Lower lobe of right lung (tissue), 2 donors: Measurements from ENCODE around the gene CARNS1. TPM values are rescaled to one million over a fixed set of nuclear protein-coding genes. Genes with fewer than 3 reads are reported as not detected.

Source experiments
- ATAC-seq, 2 donors: fragments of 200-7000 bp; cut with Tn5 transposase; one replicate each; pipeline ENCODE4 v1.9.1; 2020 to 2022; ENCODE audit warnings: mild to moderate bottlenecking in 2 of 2, moderate library complexity in 2 of 2
- DNase-seq: peaks from one replicate; pipeline ENCODE4 v3.0.0-alpha.2; 2020
- H3K27ac ChIP-seq: fragments of 200-600 bp; one replicate; pipeline ENCODE4 v1.8.0; 2022
- H3K27me3 ChIP-seq: fragments of 200-600 bp; one replicate; pipeline ENCODE4 v1.8.0; 2022; ENCODE audit warnings: low read depth
- H3K36me3 ChIP-seq: fragments of 200-600 bp; one replicate; pipeline ENCODE4 v1.8.0; 2022; ENCODE audit warnings: mild to moderate bottlenecking
- H3K4me1 ChIP-seq: fragments of 200-600 bp; one replicate; pipeline ENCODE4 v1.8.0; 2022
- H3K4me3 ChIP-seq: fragments of 200-600 bp; one replicate; pipeline ENCODE4 v1.8.0; 2022; ENCODE audit warnings: mild to moderate bottlenecking
- H3K9me3 ChIP-seq: fragments of 200-600 bp; one replicate; pipeline ENCODE4 v1.8.0; 2022
- CTCF ChIP-seq: fragments of 200-600 bp; IDR thresholded peaks from one replicate; pipeline ENCODE4 v1.8.0; 2022; ENCODE audit warnings: antibody characterized with exemption, mild to moderate bottlenecking
- intact Hi-C: fragments of 100-400 bp; cut with DNase I; formaldehyde crosslinking; loops from one replicate; pipeline ENCODE4 v1.11.0; 2022
- total RNA-seq: library from RNA; stranded (reverse); fragmentation: NEBNext Ultra II Directional; extraction: Animal tissue kit (Norgen Biotek cat#: 25700); gene quantifications from one replicate; pipeline ENCODE4 v1.2.1, GENCODE V29; 2021
- donor health status: DM: no; HTN: yes; CAD: no; lungs with severe emphysema.

The CARNS1 gene
- total RNA-seq, 1 donor from 2014 or later = 0.71 TPM

- H3K9me3 ChIP-seq = no peaks in the 10 kb centered on the region
- H3K27ac ChIP-seq = no peak overlapping the region
- H3K4me1 ChIP-seq = peaks cover 24% of the 10 kb centered on the region
- no peak for TF ChIP-seq CTCF
- no peak for ATAC-seq
- H3K36me3 ChIP-seq = peaks cover 61% of the 10 kb centered on the region
- intact Hi-C loops = no loop called here
- no peak for DNase-seq
- H3K4me3 ChIP-seq = no peak overlapping the region
- no peaks in the 10 kb centered on the region for H3K27me3 ChIP-seq
Observed at GRCh38 chr11:67431346-67432249, 16.1 kb downstream of the CARNS1 start.

- TF ChIP-seq CTCF = no peak
- H3K4me1 ChIP-seq = peaks cover 17% of the 10 kb centered on the region
- no peaks in the 10 kb centered on the region for H3K27me3 ChIP-seq
Observed at GRCh38 chr11:67432655-67433349, 17.3 kb downstream of the CARNS1 start.

GRCh38 chr11:67433536-67434394 is 18.3 kb downstream of the CARNS1 start:
- intact Hi-C loops = no loop called here
- Histone ChIP-seq H3K27me3 (no peaks in the 10 kb centered on the region), H3K36me3 (peaks cover 77% of the 10 kb centered on the region), H3K27ac (no peak overlapping the region), H3K4me3 (no peak overlapping the region), H3K4me1 (peaks cover 17% of the 10 kb centered on the region), H3K9me3 (no peaks in the 10 kb centered on the region)
- DNase-seq (no peak), ATAC-seq (no peak)
- no peak for TF ChIP-seq CTCF

More at GRCh38 chr11:67432655-67433349, 17.3 kb downstream of the CARNS1 start:
- Histone ChIP-seq H3K9me3 (no peaks in the 10 kb centered on the region), H3K36me3 (peaks cover 67% of the 10 kb centered on the region), H3K27ac (no peak overlapping the region), H3K4me3 (no peak overlapping the region)
- no peak for DNase-seq
- no peak for ATAC-seq
- intact Hi-C loops = no loop called here

- DNase-seq = no peak
- Histone ChIP-seq H3K36me3 (peaks cover 84% of the 10 kb centered on the region), H3K4me1 (peaks cover 15% of the 10 kb centered on the region), H3K27ac (peak overlapping the region; percentile 24), H3K27me3 (no peaks in the 10 kb centered on the region), H3K4me3 (peak overlapping the region; percentile 3), H3K9me3 (no peaks in the 10 kb centered on the region)
- no peak for ATAC-seq
- TF ChIP-seq CTCF = no peak
- intact Hi-C loops = no loop called here
Observed at GRCh38 chr11:67434395-67434881, 19.0 kb downstream of the CARNS1 start.
